GM23248 (cell line): ENCODE data around the gene NDUFS6.

ENCODE experiments used
- EZH2 ChIP-seq: fragments of 200-600 bp; sonication (generic); IDR thresholded peaks from 2 replicates; pipeline ENCODE4 v1.6.1; 2018; ENCODE audit warnings: antibody characterized with exemption, mild to moderate bottlenecking; ENCODE audit not compliant: insufficient read depth, poor library complexity, severe bottlenecking
- EZH2phosphoT487 ChIP-seq: fragments of 200-600 bp; sonication (generic); IDR thresholded peaks from 2 replicates; pipeline ENCODE4 v1.6.1; 2018; ENCODE audit warnings: antibody characterized with exemption, moderate library complexity, mild to moderate bottlenecking, low read depth; ENCODE audit not compliant: insufficient read depth

GRCh38 chr5:1763960-1764605, 37.1 kb upstream of the NDUFS6 start:
- TF ChIP-seq EZH2phosphoT487: no peak
- TF ChIP-seq EZH2: no peak
